Measurements from ENCODE around the gene MLLT3. TPM values are rescaled to one million over a fixed set of nuclear protein-coding genes. Genes with fewer than 3 reads are reported as not detected.

MLLT3 gene
- total RNA-seq, 1 donor from 2014 or later: 50.7 TPM

GRCh38 chr9:20361656-20362570 is 260.4 kb downstream of the MLLT3 start:
- intact Hi-C loops (cut with micrococcal nuclease): loop anchor here (1.0 to 5.0 kb wide), 11 partner anchors 9 to 669 kb away; partner anchors contain the start of genes FOCAD and HACD4

GRCh38 chr9:20361229-20361628 is 261.1 kb downstream of the MLLT3 start:
- intact Hi-C loops (cut with micrococcal nuclease): loop anchor here (1.0 to 5.0 kb wide), 11 partner anchors 8 to 670 kb away; partner anchors contain the start of genes FOCAD and HACD4

- intact Hi-C loops (cut with micrococcal nuclease): loop anchor here (5.0 kb wide), 1 partner anchor 739 kb away; no protein-coding TSS in a partner anchor
These were observed 264.1 kb downstream of the MLLT3 start for GRCh38 chr9:20358207-20358606.

GRCh38 chr9:20357037-20357432 is 265.3 kb downstream of the MLLT3 start:
- intact Hi-C loops (cut with micrococcal nuclease): loop anchor here (2.0 to 5.0 kb wide), 2 partner anchors 528 to 740 kb away; no protein-coding TSS in a partner anchor

GRCh38 chr9:20356403-20357036 is 265.8 kb downstream of the MLLT3 start:
- intact Hi-C loops (cut with micrococcal nuclease): loop anchor here (1.0 to 5.0 kb wide), 7 partner anchors 35 to 755 kb away; no protein-coding TSS in a partner anchor

- intact Hi-C loops (cut with micrococcal nuclease): loop anchor here (1.0 to 5.0 kb wide), 6 partner anchors 24 to 742 kb away; no protein-coding TSS in a partner anchor
These were observed 267.3 kb downstream of the MLLT3 start for GRCh38 chr9:20355022-20355421.

- intact Hi-C loops (cut with micrococcal nuclease): loop anchor here (1.0 to 2.0 kb wide), 2 partner anchors 7 to 355 kb away; no protein-coding TSS in a partner anchor
These were observed 268.2 kb downstream of the MLLT3 start for GRCh38 chr9:20353931-20354652.

- intact Hi-C loops (cut with micrococcal nuclease): loop anchor here (1.0 kb wide), 1 partner anchor 8 kb away; no protein-coding TSS in a partner anchor
These were observed 268.8 kb downstream of the MLLT3 start for GRCh38 chr9:20353524-20353923.

GRCh38 chr9:20352591-20352990 is 269.7 kb downstream of the MLLT3 start:
- intact Hi-C loops (cut with micrococcal nuclease): no loop called here

GRCh38 chr9:20351715-20352114 is 270.6 kb downstream of the MLLT3 start:
- intact Hi-C loops (cut with micrococcal nuclease): no loop called here

- intact Hi-C loops (cut with micrococcal nuclease): no loop called here
These were observed 272.7 kb downstream of the MLLT3 start for GRCh38 chr9:20349568-20349967.

- intact Hi-C loops (cut with micrococcal nuclease): no loop called here
These were observed 279.0 kb downstream of the MLLT3 start for GRCh38 chr9:20343325-20343724.

- intact Hi-C loops (cut with micrococcal nuclease): no loop called here
These were observed 281.8 kb downstream of the MLLT3 start for GRCh38 chr9:20340511-20340861.

GRCh38 chr9:20335668-20336332 is 286.5 kb downstream of the MLLT3 start:
- intact Hi-C loops (cut with micrococcal nuclease): loop anchor here (1.0 kb wide), 1 partner anchor 14 kb away; no protein-coding TSS in a partner anchor

- intact Hi-C loops (cut with micrococcal nuclease): no loop called here
These were observed 288.3 kb downstream of the MLLT3 start for GRCh38 chr9:20333991-20334390.

GRCh38 chr9:20331095-20331685 is 291.1 kb downstream of the MLLT3 start:
- intact Hi-C loops (cut with micrococcal nuclease): loop anchor here (1.0 kb wide), 2 partner anchors 11 to 24 kb away; no protein-coding TSS in a partner anchor

- intact Hi-C loops (cut with micrococcal nuclease): loop anchor here (1.0 kb wide), 2 partner anchors 10 to 25 kb away; no protein-coding TSS in a partner anchor
These were observed 291.6 kb downstream of the MLLT3 start for GRCh38 chr9:20330688-20331087.

- intact Hi-C loops (cut with micrococcal nuclease): no loop called here
These were observed 295.8 kb downstream of the MLLT3 start for GRCh38 chr9:20326516-20326915.

- intact Hi-C loops (cut with micrococcal nuclease): no loop called here
These were observed 297.3 kb downstream of the MLLT3 start for GRCh38 chr9:20325008-20325407.

GRCh38 chr9:20322212-20322611 is 300.1 kb downstream of the MLLT3 start:
- intact Hi-C loops (cut with micrococcal nuclease): loop anchor here (5.0 kb wide), 2 partner anchors 230 to 345 kb away; no protein-coding TSS in a partner anchor

Data from T-helper 1 cell treated with Interleukin-12 subunit alpha and Interleukin-12 subunit beta and Interleukin-4 antibody, amounts not matched to agents 30 ng/mL and 1 ng/mL, for 36 hours (primary cell).